Memory B cell (primary cell): ENCODE data around the gene DNAH14.
"Not testable (repeated sequence)": the region's sequence is repeated elsewhere in the genome, so short reads cannot be mapped to it uniquely, and the experiment has no call there.

Source experiments
- ATAC-seq: fragments of 150-1000 bp; cut with Tn5 transposase; 2 replicates; pipeline ENCODE4 v1.10.0; 2021; ENCODE audit warnings: low read depth, mild to moderate bottlenecking, moderate library complexity
- DNase-seq, 2 donors: peaks; one replicate each; pipeline ENCODE4 v3.0.0; 2022; ENCODE audit warnings: low spot score in 2 of 2
- H3K27ac Mint-ChIP-seq: one replicate; pipeline ENCODE4 v1.8.0; 2022; ENCODE audit warnings: mild to moderate bottlenecking, moderate library complexity, mixed read lengths
- H3K27me3 Mint-ChIP-seq: one replicate; pipeline ENCODE4 v1.8.0; 2022; ENCODE audit warnings: mixed read lengths
- H3K36me3 Mint-ChIP-seq: one replicate; pipeline ENCODE4 v1.8.0; 2022; ENCODE audit warnings: mild to moderate bottlenecking, mixed read lengths
- H3K4me1 Mint-ChIP-seq: one replicate; pipeline ENCODE4 v1.8.0; 2022; ENCODE audit warnings: mixed read lengths
- H3K4me3 Mint-ChIP-seq: one replicate; pipeline ENCODE4 v1.8.0; 2022; ENCODE audit warnings: mild to moderate bottlenecking, moderate library complexity, mixed read lengths
- H3K9me3 Mint-ChIP-seq: one replicate; pipeline ENCODE4 v1.8.0; 2022; ENCODE audit warnings: mixed read lengths

The DNAH14 gene

DNA sequence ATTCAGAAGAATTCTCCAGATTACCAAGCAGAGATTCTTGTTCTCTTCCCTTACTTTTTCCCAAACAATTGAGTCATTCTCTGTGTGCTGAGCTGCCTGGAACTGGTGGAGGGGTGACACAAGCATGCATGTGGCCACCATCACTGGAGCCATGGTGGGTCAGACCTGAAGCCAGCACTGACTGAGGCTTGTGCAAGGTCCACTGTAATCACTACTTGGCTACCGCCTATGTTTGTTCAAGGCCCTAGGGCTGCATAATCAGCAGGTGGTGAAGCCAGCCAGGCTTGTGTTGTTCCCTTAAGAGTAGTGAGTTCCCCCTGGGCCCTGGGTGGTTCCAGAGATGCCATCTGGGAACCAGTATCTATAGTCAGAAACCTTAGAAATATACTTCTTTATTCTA lies 183.8 kb downstream of the DNAH14 start:
- H3K27ac Mint-ChIP-seq = no peak overlapping the region
- no peak for DNase-seq
- H3K36me3 Mint-ChIP-seq = no peaks in the 10 kb centered on the region
- H3K4me3 Mint-ChIP-seq = no peak overlapping the region
- no peaks in the 10 kb centered on the region for H3K9me3 Mint-ChIP-seq
- peaks cover 2% of the 10 kb centered on the region for H3K27me3 Mint-ChIP-seq
- no peak for ATAC-seq
- H3K4me1 Mint-ChIP-seq = no peaks in the 10 kb centered on the region

GRCh38 chr1:225114354-225114990 lies 185.0 kb downstream of the DNAH14 start:
- Mint-ChIP-seq H3K9me3 (no peaks in the 10 kb centered on the region), H3K27ac (no peak overlapping the region), H3K36me3 (no peaks in the 10 kb centered on the region), H3K27me3 (peaks cover 2% of the 10 kb centered on the region), H3K4me1 (no peaks in the 10 kb centered on the region), H3K4me3 (no peak overlapping the region)
- ATAC-seq (no peak), DNase-seq (no peak)

DNA sequence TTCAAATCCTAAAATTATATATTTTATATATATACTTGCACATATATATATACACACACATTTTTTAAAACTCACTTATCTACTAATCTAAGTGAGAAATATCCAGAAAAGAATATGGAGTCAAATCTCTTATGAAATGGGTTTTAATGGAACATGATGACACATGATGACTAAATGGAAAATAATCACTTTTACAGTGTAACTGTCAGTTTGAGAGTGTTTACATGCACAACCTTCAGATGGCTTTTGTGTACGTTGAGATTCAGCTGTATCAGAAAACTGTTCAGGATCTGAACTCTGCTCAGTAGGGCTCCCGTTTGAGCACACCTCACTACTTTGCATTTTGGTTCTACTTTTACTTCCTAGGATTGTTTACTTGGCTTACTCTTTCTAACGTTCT lies 189.8 kb downstream of the DNAH14 start:
- no peaks in the 10 kb centered on the region for H3K9me3 Mint-ChIP-seq
- H3K4me1 Mint-ChIP-seq = no peaks in the 10 kb centered on the region
- DNase-seq (no peak), ATAC-seq (no peak)
- H3K36me3 Mint-ChIP-seq = no peaks in the 10 kb centered on the region
- H3K4me3 Mint-ChIP-seq = no peak overlapping the region
- H3K27ac Mint-ChIP-seq = no peak overlapping the region
- peaks cover 2% of the 10 kb centered on the region for H3K27me3 Mint-ChIP-seq

DNA sequence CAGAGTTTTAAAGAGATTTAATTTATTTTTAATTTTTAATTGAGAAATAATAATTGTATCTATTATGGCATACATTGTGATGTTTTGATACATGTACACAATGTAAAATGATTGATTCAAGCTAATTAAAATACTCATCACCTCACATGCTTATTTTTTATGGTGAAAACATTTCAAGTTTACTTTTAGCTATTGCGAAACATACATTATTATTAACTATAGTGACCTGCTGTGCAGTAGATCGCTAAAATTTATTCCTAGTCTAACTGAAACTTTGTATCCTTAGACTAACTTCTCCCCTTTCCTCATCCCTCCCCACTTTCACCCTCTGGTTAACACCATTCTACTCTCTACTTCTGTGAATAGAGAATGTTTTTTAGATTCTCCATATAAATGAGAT lies 191.6 kb downstream of the DNAH14 start:
- no peak overlapping the region for H3K4me3 Mint-ChIP-seq
- DNase-seq (no peak), ATAC-seq (no peak)
- no peaks in the 10 kb centered on the region for H3K9me3 Mint-ChIP-seq
- H3K27me3 Mint-ChIP-seq = no peaks in the 10 kb centered on the region
- no peak overlapping the region for H3K27ac Mint-ChIP-seq
- H3K4me1 Mint-ChIP-seq = no peaks in the 10 kb centered on the region
- H3K36me3 Mint-ChIP-seq = no peaks in the 10 kb centered on the region

GRCh38 chr1:225131869-225132268 lies 202.4 kb downstream of the DNAH14 start:
- Mint-ChIP-seq H3K27me3 (no peaks in the 10 kb centered on the region), H3K9me3 (peaks cover 5% of the 10 kb centered on the region), H3K4me3 (no peak overlapping the region), H3K4me1 (no peaks in the 10 kb centered on the region), H3K36me3 (no peaks in the 10 kb centered on the region), H3K27ac (no peak overlapping the region)
- no peak for ATAC-seq
- DNase-seq = no peak

- no peak for ATAC-seq
Measured at GRCh38 chr1:225137976-225138375, 208.5 kb downstream of the DNAH14 start.

GRCh38 chr1:225143001-225143400 lies 213.5 kb downstream of the DNAH14 start:
- Mint-ChIP-seq H3K4me3 (no peak overlapping the region), H3K36me3 (no peaks in the 10 kb centered on the region), H3K9me3 (no peaks in the 10 kb centered on the region), H3K27ac (no peak overlapping the region), H3K27me3 (peaks cover 6% of the 10 kb centered on the region), H3K4me1 (no peaks in the 10 kb centered on the region)
- no peak for ATAC-seq
- DNase-seq = no peak

More at GRCh38 chr1:225137976-225138375, 208.5 kb downstream of the DNAH14 start:
- Mint-ChIP-seq H3K27ac (no peak overlapping the region), H3K27me3 (peaks cover 6% of the 10 kb centered on the region), H3K36me3 (no peaks in the 10 kb centered on the region), H3K4me3 (no peak overlapping the region), H3K4me1 (no peaks in the 10 kb centered on the region), H3K9me3 (peaks cover 4% of the 10 kb centered on the region)
- DNase-seq = no peak

DNA sequence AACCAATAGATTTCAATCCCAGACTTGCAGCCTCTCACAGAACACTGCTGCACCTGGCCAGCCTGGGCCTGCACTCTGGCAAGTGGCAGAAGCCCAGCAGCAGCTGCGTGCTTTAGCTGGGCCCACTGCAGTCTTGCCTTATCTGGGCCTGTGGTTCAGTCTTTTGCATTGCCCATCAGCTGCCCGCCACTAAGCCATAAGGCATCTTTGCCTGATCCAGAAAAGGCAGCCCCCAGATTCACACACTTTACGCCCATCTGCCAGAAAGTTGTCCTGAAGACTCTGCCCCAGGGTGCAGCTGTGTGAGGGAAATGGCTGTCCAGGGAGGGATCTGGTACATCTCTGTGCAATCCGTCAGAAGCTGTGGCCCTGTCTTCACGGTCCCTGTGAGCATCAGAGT lies 217.0 kb downstream of the DNAH14 start:
- H3K4me1 Mint-ChIP-seq = no peaks in the 10 kb centered on the region
- H3K9me3 Mint-ChIP-seq = peaks cover 3% of the 10 kb centered on the region
- ATAC-seq = no peak
- no peaks in the 10 kb centered on the region for H3K36me3 Mint-ChIP-seq
- no peak overlapping the region for H3K27ac Mint-ChIP-seq
- H3K4me3 Mint-ChIP-seq = no peak overlapping the region
- no peaks in the 10 kb centered on the region for H3K27me3 Mint-ChIP-seq
- no peak for DNase-seq

- not testable (repeated sequence) for H3K9me3 Mint-ChIP-seq, H3K27ac Mint-ChIP-seq, H3K4me1 Mint-ChIP-seq, H3K4me3 Mint-ChIP-seq, H3K36me3 Mint-ChIP-seq, DNase-seq, H3K27me3 Mint-ChIP-seq, ATAC-seq
Measured at GRCh38 chr1:225147791-225148190, 218.3 kb downstream of the DNAH14 start.

GRCh38 chr1:225152061-225152460 lies 222.6 kb downstream of the DNAH14 start:
- H3K4me1 Mint-ChIP-seq = no peaks in the 10 kb centered on the region
- no peaks in the 10 kb centered on the region for H3K36me3 Mint-ChIP-seq

DNA sequence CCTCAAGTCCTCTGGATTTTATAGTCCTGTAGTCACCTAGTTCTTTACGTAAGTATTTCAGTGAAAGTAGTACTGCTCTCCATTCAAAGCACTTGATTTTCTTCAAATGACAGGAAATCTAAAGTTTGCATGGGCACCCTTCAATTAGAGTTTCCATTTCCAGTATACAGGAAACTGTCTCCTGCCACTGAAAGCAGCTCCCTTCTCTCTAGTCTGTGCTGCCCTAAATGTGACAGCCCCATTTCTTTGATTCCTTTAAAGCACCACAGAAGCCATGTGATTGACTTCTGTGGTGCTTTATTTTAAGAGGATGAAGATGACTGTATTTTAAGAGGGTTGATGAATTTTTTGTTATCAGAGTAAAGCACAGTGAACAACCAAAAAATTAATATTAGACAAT lies 226.1 kb downstream of the DNAH14 start:
- no peaks in the 10 kb centered on the region for H3K4me1 Mint-ChIP-seq
- no peak for ATAC-seq

More at GRCh38 chr1:225152061-225152460, 222.6 kb downstream of the DNAH14 start:
- ATAC-seq (no peak), DNase-seq (no peak)
- Mint-ChIP-seq H3K27me3 (no peaks in the 10 kb centered on the region), H3K27ac (no peak overlapping the region), H3K4me3 (no peak overlapping the region), H3K9me3 (peaks cover 3% of the 10 kb centered on the region)

GRCh38 chr1:225156254-225156653 lies 226.8 kb downstream of the DNAH14 start:
- ATAC-seq = no peak
- Mint-ChIP-seq H3K27ac (no peak overlapping the region), H3K9me3 (no peaks in the 10 kb centered on the region), H3K4me1 (no peaks in the 10 kb centered on the region), H3K27me3 (no peaks in the 10 kb centered on the region), H3K4me3 (no peak overlapping the region), H3K36me3 (no peaks in the 10 kb centered on the region)
- DNase-seq = no peak

More for the DNA sequence above, 226.1 kb downstream of the DNAH14 start:
- no peak for DNase-seq
- H3K4me3 Mint-ChIP-seq = no peak overlapping the region
- no peaks in the 10 kb centered on the region for H3K36me3 Mint-ChIP-seq
- no peaks in the 10 kb centered on the region for H3K27me3 Mint-ChIP-seq
- H3K27ac Mint-ChIP-seq = no peak overlapping the region
- H3K9me3 Mint-ChIP-seq = no peaks in the 10 kb centered on the region

DNA sequence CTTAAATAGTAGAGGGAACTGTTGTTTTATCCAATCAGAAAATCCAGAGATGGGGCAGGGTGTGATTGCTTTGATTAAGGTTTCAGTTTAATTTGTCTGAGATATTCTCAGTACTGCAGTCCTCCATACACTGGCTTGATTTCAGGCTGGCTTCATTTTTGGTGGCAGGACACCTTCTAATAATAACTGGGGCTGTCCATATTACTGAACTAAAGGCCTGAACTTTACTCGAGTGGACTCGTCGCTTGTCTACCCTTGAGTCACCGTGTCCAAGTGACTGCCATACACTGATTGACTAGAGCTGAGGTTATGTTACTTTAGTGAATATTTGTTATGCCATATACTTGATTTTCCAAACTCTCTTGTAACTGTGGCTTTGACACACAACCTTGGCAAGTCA lies 228.8 kb downstream of the DNAH14 start:
- no peak for ATAC-seq
- Mint-ChIP-seq H3K4me1 (no peaks in the 10 kb centered on the region), H3K9me3 (no peaks in the 10 kb centered on the region)

GRCh38 chr1:225159793-225160192 lies 230.3 kb downstream of the DNAH14 start:
- Mint-ChIP-seq H3K9me3 (no peaks in the 10 kb centered on the region), H3K27ac (no peak overlapping the region), H3K4me1 (no peaks in the 10 kb centered on the region), H3K4me3 (no peak overlapping the region), H3K27me3 (peaks cover 3% of the 10 kb centered on the region), H3K36me3 (no peaks in the 10 kb centered on the region)
- no peak for ATAC-seq
- no peak for DNase-seq

More for the DNA sequence above, 228.8 kb downstream of the DNAH14 start:
- Mint-ChIP-seq H3K36me3 (no peaks in the 10 kb centered on the region), H3K27ac (no peak overlapping the region), H3K4me3 (no peak overlapping the region), H3K27me3 (peaks cover 3% of the 10 kb centered on the region)
- no peak for DNase-seq

- not testable (repeated sequence) for H3K36me3 Mint-ChIP-seq, DNase-seq, H3K27me3 Mint-ChIP-seq, H3K4me3 Mint-ChIP-seq, H3K4me1 Mint-ChIP-seq, ATAC-seq, H3K27ac Mint-ChIP-seq
- H3K9me3 Mint-ChIP-seq = peaks cover 26% of the 10 kb centered on the region
Measured at GRCh38 chr1:225177409-225177808, 247.9 kb downstream of the DNAH14 start.
